ENCODE data around the gene GABARAPL1. TPM values are rescaled to one million over a fixed set of nuclear protein-coding genes. Genes with fewer than 3 reads are reported as not detected.

Gene GABARAPL1
- total RNA-seq (2021; fragmentation: NEBNext Ultra II Directional; extraction: Animal tissue kit (Norgen Biotek cat#: 25700)): 100 to 1,000 TPM; 152 to 231 (median 162) TPM
- long read RNA-seq, transcript GABARAPL1-201 (4 exons, 1,957 nt): major isoform, 165 of 199 reads
- long read RNA-seq, transcript GABARAPL1-218 (4 exons, 2,294 nt): minor isoform, 6 of 199 reads
- long read RNA-seq, partial matches to known transcripts: 2 of 199 reads
- long read RNA-seq, other reads (novel, unspliced or antisense): 24 of 199 reads

GRCh38 chr12:10212739-10213131 lies at the start of gene GABARAPL1:
GABARAPL1 (plus strand) TSS chr12:10212877; CDS start chr12:10213130, 253 bp downstream.
- peak within 1 kb of the TSS; percentile 99 for H3K27ac Mint-ChIP-seq
- no peaks in the 10 kb centered on the region; the same call in 1 of the 2 replicates for H3K9me3 Mint-ChIP-seq
- H3K4me1 Mint-ChIP-seq (ENCODE audit: low read depth): peaks cover 29% of the 10 kb centered on the region
- peak; percentile 63 for DNase-seq
- no peak for TF ChIP-seq CTCF (IDR thresholded peaks at IDR 0.05)
- peaks cover 8% of the 10 kb centered on the region for H3K27me3 Mint-ChIP-seq (ENCODE audit: insufficient read depth)
- H3K4me3 Mint-ChIP-seq: peak within 1 kb of the TSS; percentile 99
- peaks cover 17% of the 10 kb centered on the region for H3K36me3 Mint-ChIP-seq (ENCODE audit: low read depth)

GRCh38 chr12:10163084-10163483 lies 49.6 kb upstream of the GABARAPL1 start:
- Mint-ChIP-seq H3K36me3 (ENCODE audit: low read depth) (peaks cover 10% of the 10 kb centered on the region), H3K27me3 (ENCODE audit: insufficient read depth) (peaks cover 2% of the 10 kb centered on the region), H3K27ac (no peak overlapping the region), H3K4me3 (no peak overlapping the region), H3K9me3 (no peaks in the 10 kb centered on the region), H3K4me1 (ENCODE audit: low read depth) (peaks cover 53% of the 10 kb centered on the region)
- no peak for TF ChIP-seq CTCF (IDR thresholded peaks at IDR 0.05)
- no peak for DNase-seq

- peaks cover 56% of the 10 kb centered on the region for H3K4me1 Mint-ChIP-seq (ENCODE audit: low read depth)
- H3K36me3 Mint-ChIP-seq (ENCODE audit: low read depth): peaks cover 6% of the 10 kb centered on the region
- no peaks in the 10 kb centered on the region for H3K9me3 Mint-ChIP-seq
- 0 out of 2 replicates have a peak overlapping the region, but pooled peaks have one; percentile 5 for H3K27ac Mint-ChIP-seq
- H3K4me3 Mint-ChIP-seq: peak overlapping the region; percentile 7; the same call in 1 of the 2 replicates
- TF ChIP-seq CTCF (IDR thresholded peaks at IDR 0.05): no peak
- DNase-seq: no peak
- peaks cover 2% of the 10 kb centered on the region; the same call in 1 of the 2 replicates for H3K27me3 Mint-ChIP-seq (ENCODE audit: insufficient read depth)
Measured at GRCh38 chr12:10165421-10165820, 47.3 kb upstream of the GABARAPL1 start.

GRCh38 chr12:10167599-10167998 lies 45.1 kb upstream of the GABARAPL1 start:
- H3K36me3 Mint-ChIP-seq (ENCODE audit: low read depth): peaks cover 10% of the 10 kb centered on the region
- H3K9me3 Mint-ChIP-seq: no peaks in the 10 kb centered on the region
- no peak overlapping the region for H3K4me3 Mint-ChIP-seq
- H3K4me1 Mint-ChIP-seq (ENCODE audit: low read depth): peaks cover 72% of the 10 kb centered on the region
- DNase-seq: no peak
- H3K27me3 Mint-ChIP-seq (ENCODE audit: insufficient read depth): peaks cover 2% of the 10 kb centered on the region; the same call in 1 of the 2 replicates
- no peak for TF ChIP-seq CTCF (IDR thresholded peaks at IDR 0.05)
- H3K27ac Mint-ChIP-seq: peak overlapping the region; percentile 19; the same call in 1 of the 2 replicates

- peak; percentile 45 for DNase-seq
- Mint-ChIP-seq H3K36me3 (ENCODE audit: low read depth) (peaks cover 10% of the 10 kb centered on the region), H3K4me3 (peak overlapping the region; percentile 75), H3K9me3 (no peaks in the 10 kb centered on the region), H3K27ac (peak overlapping the region; percentile 76), H3K4me1 (ENCODE audit: low read depth) (peaks cover 74% of the 10 kb centered on the region), H3K27me3 (ENCODE audit: insufficient read depth) (peaks cover 2% of the 10 kb centered on the region; the same call in 1 of the 2 replicates)
- no peak for TF ChIP-seq CTCF (IDR thresholded peaks at IDR 0.05)
Measured at GRCh38 chr12:10169104-10169503, 43.6 kb upstream of the GABARAPL1 start.
